HG03442 (cell line): ENCODE measurements around the gene HBA2.
"Not testable (repeated sequence)": the region's sequence is repeated elsewhere in the genome, so short reads cannot be mapped to it uniquely, and the experiment has no call there.

ENCODE experiments used
- ATAC-seq: cut with Tn5 transposase; IDR thresholded peaks from one replicate; pipeline ENCODE4 v1.9.1; 2021; ENCODE audit warnings: mild to moderate bottlenecking, moderate library complexity; ENCODE audit not compliant: unreplicated experiment

Gene HBA2

DNA sequence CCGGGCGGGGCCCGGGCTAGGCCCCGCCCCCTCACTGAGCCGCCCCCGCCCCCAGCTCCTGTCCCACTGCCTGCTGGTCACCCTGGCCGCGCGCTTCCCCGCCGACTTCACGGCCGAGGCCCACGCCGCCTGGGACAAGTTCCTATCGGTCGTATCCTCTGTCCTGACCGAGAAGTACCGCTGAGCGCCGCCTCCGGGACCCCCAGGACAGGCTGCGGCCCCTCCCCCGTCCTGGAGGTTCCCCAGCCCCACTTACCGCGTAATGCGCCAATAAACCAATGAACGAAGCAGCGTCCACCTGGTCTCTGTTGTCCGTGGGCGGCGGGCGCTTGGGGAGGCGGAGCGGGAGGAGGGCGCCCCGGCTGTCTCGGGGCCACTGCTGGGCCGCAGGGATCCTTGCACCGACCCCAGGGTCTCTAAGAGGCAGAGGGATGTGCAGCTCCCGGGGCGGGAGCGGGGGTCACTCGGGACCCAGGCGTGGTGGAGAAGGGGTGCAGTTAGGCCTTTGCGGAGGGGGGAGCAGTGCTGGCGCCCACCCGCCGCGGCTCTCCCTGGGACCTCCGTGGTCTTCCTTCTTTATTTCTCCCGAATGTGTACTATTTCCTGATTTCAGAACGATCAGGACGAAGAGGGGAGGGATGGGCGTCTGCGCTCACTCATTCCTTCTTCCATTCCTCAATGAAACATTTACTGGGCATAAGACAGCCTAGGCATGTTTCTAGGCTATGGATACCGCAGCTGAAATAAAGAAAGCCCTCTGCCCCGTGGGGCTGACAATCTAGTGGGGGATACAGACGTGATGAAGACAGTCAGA, 18.3 kb upstream of the HBA2 start:
- ATAC-seq, result no peak

GRCh38 chr16:155031-155398, 17.7 kb upstream of the HBA2 start:
- ATAC-seq, result no peak

DNA sequence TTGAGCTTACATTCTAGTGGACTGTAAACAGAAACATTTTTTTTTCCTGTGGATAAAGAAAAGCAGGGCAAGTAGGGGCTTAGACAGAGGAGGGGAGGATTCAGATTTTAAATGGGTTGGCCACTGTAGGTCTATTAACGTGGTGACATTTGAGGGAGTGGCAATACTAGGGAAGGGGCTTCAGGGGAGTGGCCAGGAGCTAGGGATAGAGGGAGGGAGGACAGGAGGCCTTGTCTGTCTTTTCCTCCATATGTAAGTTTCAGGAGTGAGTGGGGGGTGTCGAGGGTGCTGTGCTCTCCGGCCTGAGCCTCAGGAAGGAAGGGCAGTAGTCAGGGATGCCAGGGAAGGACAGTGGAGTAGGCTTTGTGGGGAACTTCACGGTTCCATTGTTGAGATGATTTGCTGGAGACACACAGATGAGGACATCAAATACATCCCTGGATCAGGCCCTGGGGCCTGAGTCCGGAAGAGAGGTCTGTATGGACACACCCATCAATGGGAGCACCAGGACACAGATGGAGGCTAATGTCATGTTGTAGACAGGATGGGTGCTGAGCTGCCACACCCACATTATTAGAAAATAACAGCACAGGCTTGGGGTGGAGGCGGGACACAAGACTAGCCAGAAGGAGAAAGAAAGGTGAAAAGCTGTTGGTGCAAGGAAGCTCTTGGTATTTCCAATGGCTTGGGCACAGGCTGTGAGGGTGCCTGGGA, 13.4 kb upstream of the HBA2 start:
- ATAC-seq, result no peak

DNA sequence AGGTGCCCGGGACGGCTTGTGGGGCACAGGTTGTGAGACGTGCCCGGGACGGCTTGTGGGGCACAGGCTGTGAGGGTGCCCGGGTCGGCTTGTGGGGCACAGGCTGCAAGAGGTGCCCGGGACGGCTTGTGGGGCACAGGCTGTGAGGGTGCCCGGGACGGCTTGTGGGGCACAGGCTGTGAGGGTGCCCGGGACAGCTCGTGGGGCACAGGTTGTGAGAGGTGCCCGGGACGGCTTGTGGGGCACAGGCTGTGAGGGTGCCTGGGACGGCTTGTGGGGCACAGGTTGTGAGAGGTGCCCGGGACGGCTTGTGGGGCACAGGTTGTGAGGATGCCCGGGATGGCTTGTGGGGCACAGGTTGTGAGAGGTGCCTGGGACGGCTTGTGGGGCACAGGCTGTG, 12.4 kb upstream of the HBA2 start:
- not testable (repeated sequence) for ATAC-seq

GRCh38 chr16:160691-161190, 11.9 kb upstream of the HBA2 start:
- ATAC-seq, result no peak

- ATAC-seq, result no peak
These were observed 10.2 kb upstream of the HBA2 start for GRCh38 chr16:162271-162991.

DNA sequence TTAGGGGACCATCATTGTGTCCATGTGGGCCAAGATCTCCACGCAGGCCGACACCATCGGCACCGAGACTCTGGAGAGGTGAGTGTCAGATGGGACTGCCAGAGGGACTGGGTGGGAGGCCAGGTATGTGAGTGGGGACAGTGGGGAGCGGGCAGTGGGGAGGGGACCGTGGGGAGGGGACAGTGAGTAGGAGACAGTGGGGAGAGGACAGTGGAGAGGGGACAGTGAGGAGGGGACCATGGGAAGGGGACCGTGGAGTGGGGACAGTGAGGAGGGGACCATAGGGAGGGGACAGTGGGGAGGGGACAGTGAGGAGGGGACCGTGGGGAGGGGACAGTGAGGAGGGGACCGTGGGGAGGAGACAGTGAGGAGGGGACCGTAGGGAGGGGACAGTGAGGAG, 9.5 kb upstream of the HBA2 start:
- not testable (repeated sequence) for ATAC-seq

DNA sequence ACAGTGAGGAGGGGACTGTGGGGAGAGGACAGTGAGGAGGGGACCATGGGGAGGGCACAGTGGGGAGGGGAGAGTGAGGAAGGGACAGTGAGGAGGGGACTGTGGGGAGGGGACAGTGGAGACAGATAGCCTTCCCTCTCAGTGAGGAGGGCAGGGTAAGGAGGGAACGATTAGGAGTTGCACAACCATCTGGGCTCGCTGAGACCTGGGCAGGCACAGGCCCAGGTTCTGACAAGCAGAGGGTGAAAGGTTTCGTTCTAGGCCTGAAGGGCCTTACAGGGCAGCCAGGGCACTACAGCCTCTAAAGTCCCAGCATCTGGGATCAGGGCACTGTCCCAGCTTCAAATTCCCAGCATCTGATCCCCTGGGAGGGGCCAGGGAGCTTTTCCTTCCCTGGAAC, 9.0 kb upstream of the HBA2 start:
- ATAC-seq, result not testable (repeated sequence)

- ATAC-seq, result not testable (repeated sequence)
These were observed 8.4 kb upstream of the HBA2 start for GRCh38 chr16:164134-164823.

GRCh38 chr16:164827-165538, 7.7 kb upstream of the HBA2 start:
- no peak for ATAC-seq

DNA sequence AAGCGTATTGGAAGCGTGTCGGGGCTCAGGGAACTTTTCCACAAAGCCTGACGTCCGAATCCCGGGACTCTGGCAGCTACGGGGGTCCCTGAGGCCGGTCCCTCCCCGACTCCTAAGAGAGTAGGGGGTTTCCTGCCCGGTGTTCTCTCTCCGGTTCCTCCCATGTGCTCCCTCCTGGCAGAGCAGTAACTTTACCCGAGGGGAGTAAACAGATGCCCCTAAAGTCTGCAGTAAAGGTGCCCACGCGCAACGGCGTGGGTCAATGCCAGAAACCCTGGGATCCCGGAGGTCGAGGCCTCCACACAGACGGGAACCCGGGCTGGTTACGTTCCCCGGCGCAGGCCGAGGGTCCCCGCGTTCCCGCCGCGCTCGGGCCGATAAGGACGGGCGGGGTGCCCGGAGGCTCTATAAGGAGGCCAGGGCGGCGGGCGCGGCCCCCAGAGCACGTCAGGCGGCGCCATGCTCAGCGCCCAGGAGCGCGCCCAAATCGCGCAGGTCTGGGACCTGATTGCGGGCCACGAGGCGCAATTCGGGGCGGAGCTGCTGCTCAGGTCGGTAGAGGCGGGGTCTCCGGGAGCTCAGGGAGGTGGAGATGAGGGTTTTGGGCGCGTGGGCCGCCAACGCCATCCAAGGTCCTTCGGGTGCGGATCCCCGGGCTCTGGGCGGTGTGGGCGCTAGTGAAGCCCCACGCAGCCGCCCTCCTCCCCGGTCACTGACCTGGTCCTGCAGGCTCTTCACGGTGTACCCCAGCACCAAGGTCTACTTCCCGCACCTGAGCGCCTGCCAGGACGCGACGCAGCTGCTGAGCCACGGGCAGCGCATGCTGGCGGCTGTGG, 6.9 kb upstream of the HBA2 start, which contains the start of gene HBM:
Gene HBM, plus strand, starts transcription at position 440 of the 836 bp plus-strand sequence. Its CDS starts 20 bp downstream, at position 460.
- no peak for ATAC-seq

GRCh38 chr16:166375-167121, 6.1 kb upstream of the HBA2 start:
- ATAC-seq, result no peak

- no peak for ATAC-seq
These were observed 5.5 kb upstream of the HBA2 start for GRCh38 chr16:167122-167690.

- no peak for ATAC-seq
These were observed 4.3 kb upstream of the HBA2 start for GRCh38 chr16:168424-168823.

DNA sequence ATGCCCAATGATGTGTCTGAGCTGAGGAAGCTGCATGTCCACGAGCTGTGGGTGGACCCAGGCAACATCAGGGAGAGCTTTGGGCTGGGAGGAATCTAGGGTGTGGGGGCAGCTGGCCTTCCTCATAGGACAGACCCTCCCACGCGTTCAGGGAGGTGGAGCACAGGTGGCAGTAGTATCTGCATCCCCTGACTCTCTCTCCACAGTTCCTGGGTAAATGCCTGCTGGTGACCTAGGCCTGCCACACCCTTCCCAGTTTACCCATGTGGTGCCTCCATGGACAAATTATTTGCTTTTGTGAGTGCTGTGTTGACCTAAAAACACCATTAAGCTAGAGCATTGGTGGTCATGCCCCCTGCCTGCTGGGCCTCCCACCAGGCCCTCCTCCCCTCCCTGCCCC, 3.7 kb upstream of the HBA2 start:
- ATAC-seq, result no peak

- ATAC-seq, result not testable (repeated sequence)
These were observed 2.6 kb upstream of the HBA2 start for GRCh38 chr16:170088-170507.

- ATAC-seq, result no peak
These were observed 1.9 kb upstream of the HBA2 start for GRCh38 chr16:170788-171187.

DNA sequence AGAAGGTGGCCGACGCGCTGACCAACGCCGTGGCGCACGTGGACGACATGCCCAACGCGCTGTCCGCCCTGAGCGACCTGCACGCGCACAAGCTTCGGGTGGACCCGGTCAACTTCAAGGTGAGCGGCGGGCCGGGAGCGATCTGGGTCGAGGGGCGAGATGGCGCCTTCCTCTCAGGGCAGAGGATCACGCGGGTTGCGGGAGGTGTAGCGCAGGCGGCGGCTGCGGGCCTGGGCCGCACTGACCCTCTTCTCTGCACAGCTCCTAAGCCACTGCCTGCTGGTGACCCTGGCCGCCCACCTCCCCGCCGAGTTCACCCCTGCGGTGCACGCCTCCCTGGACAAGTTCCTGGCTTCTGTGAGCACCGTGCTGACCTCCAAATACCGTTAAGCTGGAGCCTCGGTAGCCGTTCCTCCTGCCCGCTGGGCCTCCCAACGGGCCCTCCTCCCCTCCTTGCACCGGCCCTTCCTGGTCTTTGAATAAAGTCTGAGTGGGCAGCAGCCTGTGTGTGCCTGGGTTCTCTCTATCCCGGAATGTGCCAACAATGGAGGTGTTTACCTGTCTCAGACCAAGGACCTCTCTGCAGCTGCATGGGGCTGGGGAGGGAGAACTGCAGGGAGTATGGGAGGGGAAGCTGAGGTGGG, 657 bp downstream of the HBA2 start:
- not testable (repeated sequence) for ATAC-seq
